PC-3 (cell line): ENCODE data around the gene PCBP3. TPM values are rescaled to one million over a fixed set of nuclear protein-coding genes. Genes with fewer than 3 reads are reported as not detected.

Experiments
- ATAC-seq: fragments of 200-7000 bp; cut with Tn5 transposase; 2 replicates; pipeline ENCODE4 v1.9.1; 2020; ENCODE audit warnings: mild to moderate bottlenecking, moderate library complexity
- BruUV-seq: library from RNA; stranded (reverse); fragments of 400-500 nt; replicated peaks from 2 replicates; lab custom pipeline; 2021; lab: Mats Ljungman, UMichigan
- CTCF ChIA-PET: fragments of 300-600 bp; sonication (Branson Sonifier 250); formaldehyde crosslinking; loops from one replicate; lab custom pipeline; 2022; ENCODE audit warnings: antibody characterized with exemption; lab: Charles Lee
- POLR2A ChIA-PET: fragments of 300-600 bp; sonication (Branson Sonifier 250); formaldehyde crosslinking; loops from one replicate; lab custom pipeline; 2022; ENCODE audit warnings: antibody characterized with exemption; ENCODE audit not compliant: unreplicated experiment; lab: Charles Lee
- DNase-seq: peaks from one replicate; pipeline ENCODE4 v3.0.0-alpha.2; 2015
- H2AFZ ChIP-seq: fragments of 300-600 bp; sonication (generic); 2 replicates; pipeline ENCODE4 v1.6.0; 2016; ENCODE audit warnings: antibody characterized with exemption, low read length
- H3F3A ChIP-seq: fragments of 300-600 bp; sonication (generic); one replicate; pipeline ENCODE4 v1.6.0; 2017; ENCODE audit warnings: antibody characterized with exemption, low read length, control low read depth, mild to moderate bottlenecking; ENCODE audit not compliant: unreplicated experiment
- H3K27ac ChIP-seq: fragments of 300-600 bp; sonication (generic); 2 replicates; pipeline ENCODE4 v1.5.1; 2016; ENCODE audit warnings: mild to moderate bottlenecking, low read length
- H3K27me3 ChIP-seq: fragments of 300-600 bp; sonication (generic); 2 replicates; pipeline ENCODE4 v1.6.1; 2016; ENCODE audit warnings: low read length, mixed read lengths
- H3K36me3 ChIP-seq: fragments of 300-600 bp; sonication (generic); 2 replicates; pipeline ENCODE4 v1.6.1; 2016; ENCODE audit warnings: low read depth, mixed run types, low read length, mixed read lengths
- H3K4me1 ChIP-seq: fragments of 300-600 bp; sonication (generic); 2 replicates; pipeline ENCODE4 v1.5.1; 2016; ENCODE audit warnings: low read length; ENCODE audit not compliant: insufficient read depth
- H3K4me2 ChIP-seq: fragments of 300-600 bp; sonication (generic); 2 replicates; pipeline ENCODE4 v1.6.0; 2016; ENCODE audit warnings: low read length
- H3K4me3 ChIP-seq: fragments of 300-600 bp; sonication (generic); 2 replicates; pipeline ENCODE4 v1.5.1; 2016; ENCODE audit warnings: mild to moderate bottlenecking, low read length, mixed read lengths
- H3K79me2 ChIP-seq: fragments of 300-600 bp; sonication (generic); 2 replicates; pipeline ENCODE4 v1.6.1; 2017; ENCODE audit warnings: low read length, mixed read lengths
- H3K9ac ChIP-seq: fragments of 300-600 bp; sonication (generic); 2 replicates; pipeline ENCODE4 v1.6.0; 2016; ENCODE audit warnings: mild to moderate bottlenecking, low read length
- H3K9me2 ChIP-seq: fragments of 300-600 bp; sonication (generic); replicated peaks from 2 replicates; pipeline ENCODE4 v1.6.1; 2016; ENCODE audit warnings: mixed run types, low read length, mixed read lengths
- H3K9me3 ChIP-seq: fragments of 300-600 bp; sonication (generic); 2 replicates; pipeline ENCODE4 v1.6.1; 2016; ENCODE audit warnings: low read length, mixed read lengths
- H4K20me1 ChIP-seq: fragments of 300-600 bp; sonication (generic); 2 replicates; pipeline ENCODE4 v1.6.1; 2016; ENCODE audit warnings: low read length, mixed read lengths
- CTCF ChIP-seq: fragments of 300-600 bp; sonication (generic); conservative IDR thresholded peaks from 2 replicates; pipeline ENCODE4 v1.5.1; 2017; ENCODE audit warnings: antibody characterized with exemption, low read depth, mild to moderate bottlenecking, low read length
- EZH2 ChIP-seq: fragments of 300-600 bp; sonication (generic); IDR thresholded peaks from one replicate; pipeline ENCODE4 v1.6.1; 2017; ENCODE audit warnings: antibody characterized with exemption, mild to moderate bottlenecking, low read length; ENCODE audit not compliant: unreplicated experiment
- EZH2phosphoT487 ChIP-seq: fragments of 300-600 bp; sonication (generic); IDR thresholded peaks from 2 replicates; pipeline ENCODE4 v1.6.1; 2018; ENCODE audit warnings: mild to moderate bottlenecking, antibody characterized with exemption, low read length, borderline replicate concordance
- intact Hi-C: fragments of 100-400 bp; cut with micrococcal nuclease; formaldehyde crosslinking; loops from 2 replicates; pipeline ENCODE4 v1.9.0; 2023
- total RNA-seq: library from RNA; depleted of rRNA; stranded (reverse); fragments of >200 nt; gene quantifications from 2 replicates; pipeline ENCODE4 v1.2.3, GENCODE V29; 2014

The PCBP3 gene
- total RNA-seq, 1 experiment from 2014 or later = 2.4 TPM

GRCh38 chr21:45721671-45722070, 78.1 kb downstream of the PCBP3 start:
- Histone ChIP-seq H4K20me1 (no peaks in the 10 kb centered on the region), H2AFZ (no peak overlapping the region), H3K9me3 (no peaks in the 10 kb centered on the region), H3K79me2 (no peaks in the 10 kb centered on the region), H3K9me2 (no peaks in the 10 kb centered on the region), H3K4me2 (no peak overlapping the region), H3K4me3 (no peak overlapping the region), H3K9ac (no peak overlapping the region), H3K4me1 (no peaks in the 10 kb centered on the region), H3K27me3 (no peaks in the 10 kb centered on the region), H3K27ac (no peak overlapping the region), H3F3A (no peaks in the 10 kb centered on the region), H3K36me3 (no peaks in the 10 kb centered on the region)
- POLR2A ChIA-PET = no interaction called here
- DNase-seq = no peak
- intact Hi-C loops = no loop called here
- TF ChIP-seq EZH2 = no peak
- TF ChIP-seq EZH2phosphoT487 = no peak
- TF ChIP-seq CTCF = no peak
- CTCF ChIA-PET = no interaction called here
- no peak for ATAC-seq
- BruUV-seq = no TSS peak

DNA sequence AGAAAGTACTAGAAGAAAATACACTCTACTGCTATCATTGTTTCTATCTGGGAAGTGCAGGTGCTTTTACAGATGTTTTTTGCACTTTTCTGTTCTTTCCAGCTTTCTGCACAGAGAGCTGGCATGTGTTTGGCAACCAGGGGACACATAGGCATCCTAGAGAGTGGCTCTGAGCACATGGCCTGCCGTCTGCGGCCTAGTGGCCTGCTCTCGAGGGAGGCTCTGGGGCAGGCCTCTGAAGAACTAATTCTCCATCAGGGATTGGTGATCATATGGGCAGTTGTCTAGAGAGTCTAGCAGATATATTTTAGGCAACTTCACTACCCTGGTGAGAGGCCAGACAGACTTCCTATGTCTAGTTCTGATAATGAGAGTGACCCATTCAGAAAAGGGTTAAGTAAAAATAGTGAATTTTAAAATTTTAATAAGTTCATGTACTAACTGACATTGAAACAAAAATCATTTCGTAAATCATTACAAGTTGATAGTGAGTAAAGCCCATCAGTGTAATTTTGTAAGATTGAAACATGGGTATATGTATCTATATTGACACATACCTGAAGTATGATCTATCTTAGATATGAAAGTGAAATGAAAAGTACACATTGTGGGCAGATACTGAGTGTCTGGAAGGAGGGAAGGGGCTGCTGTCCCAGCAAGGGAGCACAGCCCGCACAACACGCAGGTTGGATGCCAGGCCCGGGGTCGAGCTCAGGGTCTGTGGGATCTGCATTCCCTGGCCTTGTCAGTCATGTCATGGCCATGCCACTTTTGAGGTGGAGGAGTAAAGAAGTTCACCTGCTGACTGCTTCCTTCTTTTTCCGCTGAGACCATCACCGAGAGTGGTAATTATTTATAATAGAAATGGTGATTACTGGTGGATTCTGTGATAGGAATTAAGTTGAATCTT, 79.8 kb downstream of the PCBP3 start:
- Histone ChIP-seq H3K9me3 (no peaks in the 10 kb centered on the region), H3K9me2 (no peaks in the 10 kb centered on the region), H3K36me3 (no peaks in the 10 kb centered on the region), H3K4me2 (no peak overlapping the region), H3K9ac (no peak overlapping the region), H2AFZ (no peak overlapping the region), H3K27me3 (no peaks in the 10 kb centered on the region), H3K4me1 (no peaks in the 10 kb centered on the region), H4K20me1 (no peaks in the 10 kb centered on the region), H3F3A (no peaks in the 10 kb centered on the region), H3K4me3 (no peak overlapping the region), H3K79me2 (no peaks in the 10 kb centered on the region), H3K27ac (no peak overlapping the region)
- no peak for DNase-seq
- ChIA-PET CTCF (no interaction called here), POLR2A (no interaction called here)
- ATAC-seq = no peak
- BruUV-seq = no TSS peak
- TF ChIP-seq CTCF (no peak), EZH2 (no peak), EZH2phosphoT487 (no peak)
- intact Hi-C loops = no loop called here
